ENCODE results near the gene KLHL29.

- TF ChIP-seq CTCF (conservative IDR thresholded peaks at IDR 0.05; ENCODE audit: low read depth in 2 of 2): no peak
- TF ChIP-seq EZH2 (IDR thresholded peaks at IDR 0.05; ENCODE audit: low read depth, unreplicated experiment): no peak
- TF ChIP-seq JUNB (IDR thresholded peaks at IDR 0.05; ENCODE audit: unreplicated experiment): no peak
- no peak for TF ChIP-seq STAT1 (IDR thresholded peaks at IDR 0.05; ENCODE audit: unreplicated experiment)
Measured at GRCh38 chr2:23350792-23351355, 34.1 kb upstream of the KLHL29 start.
